Fibroblast of lung (primary cell): Measurements from ENCODE around the gene FNDC3B. TPM values are rescaled to one million over a fixed set of nuclear protein-coding genes. Genes with fewer than 3 reads are reported as not detected.
A peak's percentile ranks its signal among the peaks of the same experiment; 100 is the strongest.
"Not testable (repeated sequence)": the region's sequence is repeated elsewhere in the genome, so short reads cannot be mapped to it uniquely, and the experiment has no call there.

Experiments used
- DNase-seq, 2 donors: peaks; one replicate each; pipeline versions ENCODE4 v3.0.0 to v3.0.0-alpha.2; 2010; ENCODE audit warnings: low read depth in 2 of 2
- H2AFZ ChIP-seq: 2 replicates; pipeline ENCODE4 v1.5.1; 2012; ENCODE audit warnings: low read length, control low read depth, inconsistent platforms
- H3K27ac ChIP-seq: 2 replicates; pipeline ENCODE4 v1.5.1; 2011; ENCODE audit warnings: low read length, control low read depth; ENCODE audit not compliant: insufficient read depth
- H3K27me3 ChIP-seq: 2 replicates; pipeline ENCODE4 v1.5.1; 2011; ENCODE audit warnings: mild to moderate bottlenecking, low read length; ENCODE audit not compliant: control insufficient read depth, insufficient read depth
- H3K36me3 ChIP-seq: 2 replicates; pipeline ENCODE4 v1.5.1; 2011; ENCODE audit warnings: low read length; ENCODE audit not compliant: control insufficient read depth, insufficient read depth
- H3K4me1 ChIP-seq: 2 replicates; pipeline ENCODE4 v1.5.1; 2011; ENCODE audit warnings: low read length; ENCODE audit not compliant: control insufficient read depth, insufficient read depth; ENCODE audit errors: extremely low read depth
- H3K4me2 ChIP-seq: 2 replicates; pipeline ENCODE4 v1.5.1; 2011; ENCODE audit warnings: low read length, control low read depth; ENCODE audit not compliant: insufficient read depth; ENCODE audit errors: extremely low read depth
- H3K4me3 ChIP-seq, 4 experiments: fragments of 200-600 bp in 1 of 4; sonication (generic) in 1 of 4; replicated peaks in 1 of 4; 2 replicates each; pipeline ENCODE4 v1.5.1; 2011 to 2016; ENCODE audit warnings: low read length in 4 of 4, low read depth in 3 of 4, mild to moderate bottlenecking in 3 of 4, control low read depth in 2 of 4, inconsistent platforms in 1 of 4, mixed read lengths in 1 of 4; ENCODE audit not compliant: insufficient read depth in 1 of 4; ENCODE audit errors: control extremely low read depth in 1 of 4
- H3K79me2 ChIP-seq: 2 replicates; pipeline ENCODE4 v1.5.1; 2012; ENCODE audit warnings: mild to moderate bottlenecking, low read length, inconsistent platforms; ENCODE audit not compliant: control insufficient read depth, insufficient read depth
- H3K9ac ChIP-seq: 2 replicates; pipeline ENCODE4 v1.5.1; 2011; ENCODE audit warnings: mild to moderate bottlenecking, low read length, control low read depth; ENCODE audit not compliant: insufficient read depth
- H3K9me3 ChIP-seq: 2 replicates; pipeline ENCODE4 v1.5.1; 2012; ENCODE audit warnings: low read depth, low read length; ENCODE audit not compliant: control insufficient read depth, insufficient read depth
- H4K20me1 ChIP-seq: 2 replicates; pipeline ENCODE4 v1.5.1; 2011; ENCODE audit warnings: low read length; ENCODE audit not compliant: control insufficient read depth, insufficient read depth; ENCODE audit errors: extremely low read depth
- EZH2 ChIP-seq: IDR thresholded peaks from 2 replicates; pipeline ENCODE4 v1.5.1; 2012; ENCODE audit warnings: low read length, control low read depth, mild to moderate bottlenecking; ENCODE audit errors: missing control alignments
- polyA plus RNA-seq, 2 donors: library from polyadenylated mRNA; depleted of rRNA in 1 of 2; stranded (reverse) in 1 of 2; unstranded in 1 of 2; fragments of >200 nt; gene quantifications; 2 replicates each; pipeline ENCODE4 v1.2.1, GENCODE V29; 2011 to 2012; ENCODE audit warnings: missing spikeins in 1 of 2
- total RNA-seq: library from RNA; depleted of rRNA; stranded (reverse); fragments of >200 nt; gene quantifications from 2 replicates; pipeline ENCODE4 v1.2.1, GENCODE V29; 2014
- TF ChIP-seq, protein P1 (sequence below), 2 donors: IDR thresholded peaks in 1 of 2; conservative IDR thresholded peaks in 1 of 2; 1 replicate in 1 of 2; 2 replicates in 1 of 2; pipeline ENCODE4 v1.5.1; 2011 to 2012; ENCODE audit warnings: low read length in 2 of 2, control low read depth in 1 of 2, inconsistent platforms in 1 of 2, low read depth in 1 of 2, mild to moderate bottlenecking in 1 of 2

FNDC3B gene
- total and polyA plus RNA-seq, 2 donors (not counting 1 experiment from before 2014, with no cell fraction given): 26.1 to 76.8 TPM

GRCh38 chr3:172042136-172042662 lies 2.8 kb downstream of the FNDC3B start:
- Histone ChIP-seq H4K20me1 (peaks cover 4% of the 10 kb centered on the region), H2AFZ (no peak overlapping the region), H3K4me1 (peaks cover 12% of the 10 kb centered on the region), H3K27ac (peak overlapping the region; percentile 98), H3K27me3 (no peaks in the 10 kb centered on the region), H3K79me2 (peaks cover 72% of the 10 kb centered on the region), H3K4me3 (peak overlapping the region; percentile 79 to 97 (median 92)), H3K36me3 (no peaks in the 10 kb centered on the region), H3K4me2 (peak overlapping the region; percentile 95), H3K9me3 (no peaks in the 10 kb centered on the region), H3K9ac (no peak overlapping the region)
- DNase-seq: peak in 1 of 2 donors; percentile 40
- no peak for TF ChIP-seq EZH2
- TF ChIP-seq, protein P1, sequence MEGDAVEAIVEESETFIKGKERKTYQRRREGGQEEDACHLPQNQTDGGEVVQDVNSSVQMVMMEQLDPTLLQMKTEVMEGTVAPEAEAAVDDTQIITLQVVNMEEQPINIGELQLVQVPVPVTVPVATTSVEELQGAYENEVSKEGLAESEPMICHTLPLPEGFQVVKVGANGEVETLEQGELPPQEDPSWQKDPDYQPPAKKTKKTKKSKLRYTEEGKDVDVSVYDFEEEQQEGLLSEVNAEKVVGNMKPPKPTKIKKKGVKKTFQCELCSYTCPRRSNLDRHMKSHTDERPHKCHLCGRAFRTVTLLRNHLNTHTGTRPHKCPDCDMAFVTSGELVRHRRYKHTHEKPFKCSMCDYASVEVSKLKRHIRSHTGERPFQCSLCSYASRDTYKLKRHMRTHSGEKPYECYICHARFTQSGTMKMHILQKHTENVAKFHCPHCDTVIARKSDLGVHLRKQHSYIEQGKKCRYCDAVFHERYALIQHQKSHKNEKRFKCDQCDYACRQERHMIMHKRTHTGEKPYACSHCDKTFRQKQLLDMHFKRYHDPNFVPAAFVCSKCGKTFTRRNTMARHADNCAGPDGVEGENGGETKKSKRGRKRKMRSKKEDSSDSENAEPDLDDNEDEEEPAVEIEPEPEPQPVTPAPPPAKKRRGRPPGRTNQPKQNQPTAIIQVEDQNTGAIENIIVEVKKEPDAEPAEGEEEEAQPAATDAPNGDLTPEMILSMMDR (conservative IDR thresholded peaks at IDR 0.05 in 1 of 2, IDR thresholded peaks at IDR 0.05 in 1 of 2; ENCODE audit: low read depth in 1 of 2, low read length in 2 of 2): no peak

DNA sequence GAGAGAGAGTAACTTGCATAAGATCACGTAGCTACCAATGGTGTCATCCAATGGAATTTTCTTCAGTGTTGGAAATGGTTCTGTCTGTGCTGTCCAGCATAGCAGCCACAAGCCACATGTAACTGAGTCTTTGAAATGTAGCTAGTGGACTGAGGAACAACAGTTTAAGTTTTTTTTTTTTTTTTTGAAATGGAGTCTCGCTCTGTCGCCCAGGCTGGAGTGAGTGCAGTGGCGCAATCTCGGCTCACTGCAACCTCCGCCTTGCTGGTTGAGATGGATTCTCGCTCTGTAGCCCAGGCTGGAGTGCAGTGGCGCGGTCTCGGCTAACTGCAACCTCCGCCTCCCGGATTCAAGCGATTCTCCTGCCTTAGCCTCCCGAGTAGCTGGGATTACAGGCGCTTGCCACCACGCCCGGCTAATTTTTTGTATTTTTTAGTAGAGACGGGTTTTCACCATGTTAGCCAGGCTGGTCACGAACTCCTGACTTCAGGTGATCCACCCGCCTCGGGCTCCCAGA lies 3.3 kb downstream of the FNDC3B start:
- not testable (repeated sequence) for H4K20me1 ChIP-seq, H3K9me3 ChIP-seq, H3K36me3 ChIP-seq, H2AFZ ChIP-seq, H3K27me3 ChIP-seq, H3K4me2 ChIP-seq, H3K27ac ChIP-seq, H3K9ac ChIP-seq
- H3K4me3 ChIP-seq: peak overlapping the region in 2 of 4 experiments; percentile 90 to 97
- peaks cover 12% of the 10 kb centered on the region for H3K4me1 ChIP-seq
- peaks cover 77% of the 10 kb centered on the region for H3K79me2 ChIP-seq
- DNase-seq: peak; percentile 50 to 74

DNA sequence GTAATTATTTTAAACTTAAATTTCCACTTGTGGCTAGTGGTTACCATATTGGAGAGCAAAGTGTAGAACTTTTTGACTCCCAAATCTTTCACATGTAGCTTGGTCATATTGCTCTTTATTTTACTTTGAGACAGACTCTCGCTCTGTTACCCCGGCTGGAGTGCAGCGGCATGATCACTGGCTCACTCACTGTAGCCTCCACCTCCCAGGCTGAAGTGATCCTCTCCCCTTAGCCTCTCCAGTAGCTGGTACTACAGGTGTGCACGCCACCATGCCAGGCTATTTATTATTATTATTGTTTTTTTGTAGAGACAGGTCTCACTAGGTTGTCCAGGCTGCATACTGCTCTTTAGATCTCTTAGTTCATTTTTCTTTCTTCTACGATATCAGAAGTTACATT lies 3.9 kb downstream of the FNDC3B start:
- no peak overlapping the region for H3K4me3 ChIP-seq
- H4K20me1 ChIP-seq: peaks cover 4% of the 10 kb centered on the region
- no peak overlapping the region for H3K4me2 ChIP-seq
- H3K79me2 ChIP-seq: peaks cover 82% of the 10 kb centered on the region
- TF ChIP-seq, protein P1 (conservative IDR thresholded peaks at IDR 0.05 in 1 of 2, IDR thresholded peaks at IDR 0.05 in 1 of 2; ENCODE audit: low read depth in 1 of 2, low read length in 2 of 2): no peak
- TF ChIP-seq EZH2: no peak
- no peak overlapping the region for H3K27ac ChIP-seq
- H3K36me3 ChIP-seq: no peaks in the 10 kb centered on the region
- DNase-seq: no peak
- no peak overlapping the region for H3K9ac ChIP-seq
- no peaks in the 10 kb centered on the region for H3K9me3 ChIP-seq
- no peaks in the 10 kb centered on the region for H3K27me3 ChIP-seq
- peaks cover 12% of the 10 kb centered on the region for H3K4me1 ChIP-seq
- H2AFZ ChIP-seq: no peak overlapping the region
